NB4 (cell line): ENCODE data around the gene DNAI1.

ENCODE experiments used
- MAX ChIP-seq: IDR thresholded peaks from 2 replicates; pipeline ENCODE4 v1.6.1; 2011; ENCODE audit warnings: low read depth, low read length
- MYC ChIP-seq: IDR thresholded peaks from 2 replicates; pipeline ENCODE4 v1.6.1; 2011; ENCODE audit warnings: low read depth, low read length
- POLR2A ChIP-seq: IDR thresholded peaks from 2 replicates; pipeline ENCODE4 v1.6.1; 2011; ENCODE audit warnings: mild to moderate bottlenecking; ENCODE audit not compliant: insufficient read length; ENCODE audit errors: extremely low read depth
- TF ChIP-seq, protein P1 (sequence below): IDR thresholded peaks from one replicate; pipeline ENCODE4 v1.5.1; 2012; ENCODE audit warnings: low read depth, low read length

DNA sequence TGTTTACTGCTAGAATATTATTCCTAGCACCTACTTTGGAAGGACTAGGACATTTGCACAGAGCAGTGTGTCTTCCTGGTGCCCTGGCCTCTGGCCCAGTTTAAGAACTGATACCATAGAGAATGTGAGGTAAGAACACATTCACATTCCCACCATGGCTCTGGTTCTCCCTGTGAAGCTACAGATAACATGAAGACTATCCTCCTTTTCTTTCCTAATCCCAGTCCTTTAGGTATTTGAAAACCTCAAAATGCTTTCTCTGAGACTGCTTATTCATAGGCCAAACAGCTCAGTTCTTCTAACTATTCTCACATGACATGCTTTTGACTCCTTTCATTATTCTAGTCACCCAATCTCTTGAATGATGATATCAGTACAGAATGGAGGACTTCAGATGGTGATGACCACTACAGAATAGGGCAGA is 12.1 kb upstream of the DNAI1 start:
- TF ChIP-seq, protein P1, sequence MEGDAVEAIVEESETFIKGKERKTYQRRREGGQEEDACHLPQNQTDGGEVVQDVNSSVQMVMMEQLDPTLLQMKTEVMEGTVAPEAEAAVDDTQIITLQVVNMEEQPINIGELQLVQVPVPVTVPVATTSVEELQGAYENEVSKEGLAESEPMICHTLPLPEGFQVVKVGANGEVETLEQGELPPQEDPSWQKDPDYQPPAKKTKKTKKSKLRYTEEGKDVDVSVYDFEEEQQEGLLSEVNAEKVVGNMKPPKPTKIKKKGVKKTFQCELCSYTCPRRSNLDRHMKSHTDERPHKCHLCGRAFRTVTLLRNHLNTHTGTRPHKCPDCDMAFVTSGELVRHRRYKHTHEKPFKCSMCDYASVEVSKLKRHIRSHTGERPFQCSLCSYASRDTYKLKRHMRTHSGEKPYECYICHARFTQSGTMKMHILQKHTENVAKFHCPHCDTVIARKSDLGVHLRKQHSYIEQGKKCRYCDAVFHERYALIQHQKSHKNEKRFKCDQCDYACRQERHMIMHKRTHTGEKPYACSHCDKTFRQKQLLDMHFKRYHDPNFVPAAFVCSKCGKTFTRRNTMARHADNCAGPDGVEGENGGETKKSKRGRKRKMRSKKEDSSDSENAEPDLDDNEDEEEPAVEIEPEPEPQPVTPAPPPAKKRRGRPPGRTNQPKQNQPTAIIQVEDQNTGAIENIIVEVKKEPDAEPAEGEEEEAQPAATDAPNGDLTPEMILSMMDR: no peak
- TF ChIP-seq POLR2A (no peak), MYC (no peak), MAX (no peak)
